Measurements from ENCODE around the gene WDR1.

- TF ChIP-seq CTCF (conservative IDR thresholded peaks at IDR 0.05 in 1 of 2, IDR thresholded peaks at IDR 0.05 in 1 of 2; ENCODE audit: low read depth in 1 of 2, low read length in 2 of 2) (no peak), EZH2 (IDR thresholded peaks at IDR 0.05; ENCODE audit: low read length, missing control alignments) (no peak)
These were observed 84.7 kb downstream of the WDR1 start for GRCh38 chr4:10031668-10032590.
